HFF-Myc (cell line): Measurements from ENCODE around the gene ZBTB47.

Source experiments
- DNase-seq: peaks from one replicate; pipeline ENCODE4 v3.0.0-alpha.2; 2011; ENCODE audit warnings: low read depth; ENCODE audit errors: extremely low read depth
- H3K4me3 ChIP-seq: replicated peaks from 2 replicates; pipeline ENCODE4 v1.5.1; 2011; ENCODE audit warnings: low read depth, mild to moderate bottlenecking, control low read depth, low read length
- CTCF ChIP-seq: IDR thresholded peaks from 2 replicates; pipeline ENCODE4 v1.5.1; 2012; ENCODE audit warnings: mild to moderate bottlenecking, low read depth, low read length, control low read depth; ENCODE audit errors: missing control alignments

The ZBTB47 gene

GRCh38 chr3:42703695-42704025 lies 50.2 kb downstream of the ZBTB47 start:
- no peak overlapping the region for H3K4me3 ChIP-seq
- no peak for DNase-seq
- TF ChIP-seq CTCF = no peak

DNA sequence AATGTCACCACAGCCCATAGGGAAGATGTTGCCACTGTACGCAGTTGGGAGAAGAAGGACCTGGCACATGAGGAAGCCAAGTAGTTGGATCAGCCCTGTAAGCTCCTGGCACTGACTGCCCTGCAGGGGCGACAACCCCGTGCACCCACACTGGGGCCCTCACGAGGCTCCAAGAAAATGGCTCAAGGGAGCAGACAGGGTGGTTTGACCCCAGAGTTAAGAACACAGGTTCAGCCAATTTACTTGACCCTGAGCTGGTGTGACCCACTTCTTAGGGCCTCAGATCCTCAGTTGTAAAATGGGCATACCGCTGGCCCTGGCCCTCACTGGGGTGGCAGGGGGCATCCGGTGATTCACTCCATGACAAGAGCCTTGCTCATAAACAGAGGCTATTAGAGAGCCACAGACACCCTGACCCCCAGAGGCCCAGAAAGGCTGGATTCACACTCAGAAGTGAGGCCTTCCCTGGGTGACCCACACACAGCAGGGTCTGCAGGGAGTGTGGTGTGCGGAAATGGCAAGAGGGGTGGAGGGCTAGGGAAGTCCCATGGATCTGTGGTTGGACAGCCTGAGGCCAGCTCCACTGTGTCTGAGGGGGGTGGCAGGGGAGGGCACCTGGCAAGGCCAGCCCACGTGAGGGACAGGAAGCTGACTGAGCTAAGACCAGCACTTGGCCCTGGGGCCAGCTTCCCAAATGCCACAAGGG lies 50.8 kb downstream of the ZBTB47 start:
- TF ChIP-seq CTCF = no peak

GRCh38 chr3:42705058-42705767 lies 51.7 kb downstream of the ZBTB47 start:
- no peak for DNase-seq
- H3K4me3 ChIP-seq = no peak overlapping the region
- no peak for TF ChIP-seq CTCF

More for the DNA sequence above, 50.8 kb downstream of the ZBTB47 start:
- H3K4me3 ChIP-seq = no peak overlapping the region
- DNase-seq = no peak

- DNase-seq = no peak
- TF ChIP-seq CTCF = no peak
- H3K4me3 ChIP-seq = no peak overlapping the region
These were observed 52.6 kb downstream of the ZBTB47 start for GRCh38 chr3:42705962-42706585.

DNA sequence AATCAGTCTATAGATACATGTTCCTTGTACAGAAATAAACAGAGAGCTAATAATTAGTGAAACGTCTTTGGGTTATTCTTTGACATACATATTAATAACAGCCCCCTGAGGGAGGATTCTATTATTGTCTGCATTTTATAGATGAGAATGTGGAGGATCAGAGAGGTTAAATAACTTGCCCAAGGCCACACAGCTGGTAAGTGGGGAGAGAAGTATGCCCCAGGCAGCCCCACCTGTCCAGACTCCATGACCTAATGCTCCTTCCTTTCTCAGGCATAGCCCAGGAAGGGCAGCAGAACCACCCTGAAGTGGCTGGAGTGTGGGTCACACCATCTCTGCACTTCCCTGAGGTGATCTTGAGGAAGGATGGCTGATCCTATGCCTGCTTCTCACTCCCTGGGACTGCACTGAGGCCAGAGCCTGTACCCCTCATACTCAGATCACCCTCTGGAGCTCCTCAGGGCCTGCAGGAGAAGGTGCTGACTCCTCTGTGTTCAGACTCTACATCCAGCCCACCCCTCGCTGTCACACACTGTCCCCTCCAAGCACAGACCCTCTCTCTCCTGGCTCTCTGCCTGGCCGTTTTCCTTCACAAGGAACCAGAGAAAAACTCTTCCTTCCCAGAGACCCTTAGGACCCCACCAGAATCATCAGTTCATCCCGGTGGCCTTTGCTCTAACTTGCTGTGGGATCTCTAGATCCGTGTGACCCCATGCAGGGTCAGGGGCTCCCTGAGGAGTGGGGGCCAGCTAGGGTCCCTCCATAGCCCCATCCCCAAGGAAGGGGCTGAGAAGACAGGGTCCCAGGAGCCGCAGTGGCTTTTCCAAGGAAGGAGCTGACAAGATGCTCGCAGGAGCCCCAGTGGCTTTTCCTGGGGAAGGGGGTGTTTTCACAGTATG lies 53.5 kb downstream of the ZBTB47 start:
- H3K4me3 ChIP-seq = no peak overlapping the region
- TF ChIP-seq CTCF = no peak
- DNase-seq = no peak

DNA sequence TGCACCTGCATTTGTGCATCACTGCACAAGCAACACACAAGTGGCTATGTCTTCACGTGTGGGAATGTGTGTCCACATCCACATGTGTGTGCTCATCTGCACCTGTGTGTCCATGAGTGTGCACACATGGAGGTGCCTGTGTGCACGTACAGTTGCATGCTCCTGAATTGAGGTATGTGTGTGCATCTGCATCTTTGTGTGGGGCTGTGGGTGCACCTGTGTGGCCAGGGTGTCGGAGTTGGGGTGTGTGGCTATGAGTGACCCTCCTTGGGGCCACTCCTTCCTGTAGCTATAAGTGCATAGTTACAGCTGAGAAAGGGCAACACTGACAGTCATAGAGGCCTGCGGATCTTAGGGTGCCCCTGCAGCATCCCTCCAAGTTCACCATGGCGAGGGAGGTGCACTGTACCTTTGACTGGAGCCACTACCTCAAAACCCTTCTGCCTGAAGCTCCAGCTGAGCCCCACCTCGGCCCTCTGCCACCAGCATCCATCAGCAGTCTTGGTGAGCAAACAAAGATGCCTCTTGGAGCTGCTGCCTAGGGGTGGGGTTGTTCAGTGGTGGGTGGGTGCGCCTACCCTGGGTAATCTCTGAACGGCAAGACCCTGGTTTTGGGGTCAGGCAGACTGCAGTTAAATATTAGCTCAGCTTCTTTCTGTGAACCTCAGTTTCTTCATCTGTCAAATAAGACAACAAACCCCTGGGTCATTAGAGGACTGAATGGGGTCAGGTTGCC lies 54.3 kb downstream of the ZBTB47 start:
- H3K4me3 ChIP-seq = no peak overlapping the region
- DNase-seq = no peak
- TF ChIP-seq CTCF = no peak
